ENCODE measurements around the gene MUC20. TPM values are rescaled to one million over a fixed set of nuclear protein-coding genes. Genes with fewer than 3 reads are reported as not detected.

Gene MUC20
- total RNA-seq, 1 experiment from 2014 or later: not detected

- no peaks in the 10 kb centered on the region for H3K27me3 ChIP-seq (ENCODE audit: control insufficient read depth, insufficient read depth, low read length)
- H3K4me1 ChIP-seq (ENCODE audit: control insufficient read depth, insufficient read depth, low read length): no peaks in the 10 kb centered on the region
- H3K36me3 ChIP-seq (ENCODE audit: control insufficient read depth, insufficient read depth, low read length): no peaks in the 10 kb centered on the region
- ChIA-PET POLR2A (no interaction called here), CTCF (no interaction called here)
- H3K27ac ChIP-seq (ENCODE audit: low read length): no peak overlapping the region
- DNase-seq (ENCODE audit: low read depth, low spot score) (no peak), ATAC-seq (no peak)
- BruUV-seq (replicated peaks): no TSS peak
- no peak overlapping the region for H3K4me3 ChIP-seq (ENCODE audit: low read depth in 2 of 2, low read length in 2 of 2)
- intact Hi-C loops (cut with micrococcal nuclease; ENCODE audit: unreplicated experiment) (no loop called here), in situ Hi-C loops (cut with HindIII; ENCODE audit: low pct_unique_long_range_greater_than_20kb, low sequenced_read_pairs) (no loop called here)
- TF ChIP-seq SIN3A (IDR thresholded peaks at IDR 0.05; ENCODE audit: borderline replicate concordance, insufficient read depth, low read depth, low read length) (no peak), REST (IDR thresholded peaks at IDR 0.05; ENCODE audit: insufficient read depth in 1 of 2, low read depth in 2 of 2, low read length in 1 of 2) (no peak), TCF7L2 (IDR thresholded peaks at IDR 0.05; ENCODE audit: low read depth, low read length) (no peak), CTCF (IDR thresholded peaks at IDR 0.05) (no peak), POLR2AphosphoS5 (IDR thresholded peaks at IDR 0.05; ENCODE audit: low read depth, low read length) (no peak)
- H3K9me3 ChIP-seq (ENCODE audit: control insufficient read depth, insufficient read depth, low read depth, low read length): no peaks in the 10 kb centered on the region
Measured at GRCh38 chr3:195699388-195699771, 21.4 kb upstream of the MUC20 start.

- Histone ChIP-seq H3K27ac (ENCODE audit: low read length) (no peak overlapping the region), H3K4me1 (ENCODE audit: control insufficient read depth, insufficient read depth, low read length) (no peaks in the 10 kb centered on the region), H3K9me3 (ENCODE audit: control insufficient read depth, insufficient read depth, low read depth, low read length) (no peaks in the 10 kb centered on the region), H3K4me3 (ENCODE audit: low read depth in 2 of 2, low read length in 2 of 2) (no peak overlapping the region), H3K27me3 (ENCODE audit: control insufficient read depth, insufficient read depth, low read length) (no peaks in the 10 kb centered on the region), H3K36me3 (ENCODE audit: control insufficient read depth, insufficient read depth, low read length) (no peaks in the 10 kb centered on the region)
- intact Hi-C loops (cut with micrococcal nuclease; ENCODE audit: unreplicated experiment): no loop called here
- in situ Hi-C loops (cut with HindIII; ENCODE audit: low pct_unique_long_range_greater_than_20kb, low sequenced_read_pairs): no loop called here
- ChIA-PET POLR2A (no interaction called here), CTCF (no interaction called here)
- DNase-seq (ENCODE audit: low read depth, low spot score) (no peak), ATAC-seq (0 out of 2 replicates have a peak, but pooled peaks have one; percentile 49)
- TF ChIP-seq SIN3A (IDR thresholded peaks at IDR 0.05; ENCODE audit: borderline replicate concordance, insufficient read depth, low read depth, low read length) (no peak), POLR2AphosphoS5 (IDR thresholded peaks at IDR 0.05; ENCODE audit: low read depth, low read length) (no peak), REST (IDR thresholded peaks at IDR 0.05; ENCODE audit: insufficient read depth in 1 of 2, low read depth in 2 of 2, low read length in 1 of 2) (no peak), TCF7L2 (IDR thresholded peaks at IDR 0.05; ENCODE audit: low read depth, low read length) (no peak), CTCF (IDR thresholded peaks at IDR 0.05) (no peak)
- BruUV-seq (replicated peaks): no TSS peak
Measured at GRCh38 chr3:195699860-195700259, 20.9 kb upstream of the MUC20 start.
